ENCODE results near the gene ARHGAP20.

Gene ARHGAP20

GRCh38 chr11:110573411-110573810 is 138.8 kb downstream of the ARHGAP20 start:
- DNase-seq (ENCODE audit: low read depth) = no peak
- no peak overlapping the region for H3K4me3 ChIP-seq (ENCODE audit: low read depth, low read length)
- TF ChIP-seq, protein P1, sequence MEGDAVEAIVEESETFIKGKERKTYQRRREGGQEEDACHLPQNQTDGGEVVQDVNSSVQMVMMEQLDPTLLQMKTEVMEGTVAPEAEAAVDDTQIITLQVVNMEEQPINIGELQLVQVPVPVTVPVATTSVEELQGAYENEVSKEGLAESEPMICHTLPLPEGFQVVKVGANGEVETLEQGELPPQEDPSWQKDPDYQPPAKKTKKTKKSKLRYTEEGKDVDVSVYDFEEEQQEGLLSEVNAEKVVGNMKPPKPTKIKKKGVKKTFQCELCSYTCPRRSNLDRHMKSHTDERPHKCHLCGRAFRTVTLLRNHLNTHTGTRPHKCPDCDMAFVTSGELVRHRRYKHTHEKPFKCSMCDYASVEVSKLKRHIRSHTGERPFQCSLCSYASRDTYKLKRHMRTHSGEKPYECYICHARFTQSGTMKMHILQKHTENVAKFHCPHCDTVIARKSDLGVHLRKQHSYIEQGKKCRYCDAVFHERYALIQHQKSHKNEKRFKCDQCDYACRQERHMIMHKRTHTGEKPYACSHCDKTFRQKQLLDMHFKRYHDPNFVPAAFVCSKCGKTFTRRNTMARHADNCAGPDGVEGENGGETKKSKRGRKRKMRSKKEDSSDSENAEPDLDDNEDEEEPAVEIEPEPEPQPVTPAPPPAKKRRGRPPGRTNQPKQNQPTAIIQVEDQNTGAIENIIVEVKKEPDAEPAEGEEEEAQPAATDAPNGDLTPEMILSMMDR (conservative IDR thresholded peaks at IDR 0.05; ENCODE audit: low read depth, low read length) = no peak

GRCh38 chr11:110571081-110571720 is 141.0 kb downstream of the ARHGAP20 start:
- no peak overlapping the region for H3K4me3 ChIP-seq (ENCODE audit: low read depth, low read length)
- TF ChIP-seq, protein P1 (conservative IDR thresholded peaks at IDR 0.05; ENCODE audit: low read depth, low read length) = no peak
- DNase-seq (ENCODE audit: low read depth) = no peak

- TF ChIP-seq, protein P1 (conservative IDR thresholded peaks at IDR 0.05; ENCODE audit: low read depth, low read length) = no peak
- no peak for DNase-seq (ENCODE audit: low read depth)
- H3K4me3 ChIP-seq (ENCODE audit: low read depth, low read length) = no peak overlapping the region
Observed at GRCh38 chr11:110566577-110566976, 145.7 kb downstream of the ARHGAP20 start.

- TF ChIP-seq, protein P1 (conservative IDR thresholded peaks at IDR 0.05; ENCODE audit: low read depth, low read length) = no peak
- no peak overlapping the region for H3K4me3 ChIP-seq (ENCODE audit: low read depth, low read length)
- DNase-seq (ENCODE audit: low read depth) = peak; percentile 73
Observed at GRCh38 chr11:110565357-110566336, 146.6 kb downstream of the ARHGAP20 start.

- no peak overlapping the region for H3K4me3 ChIP-seq (ENCODE audit: low read depth, low read length)
- no peak for DNase-seq (ENCODE audit: low read depth)
- TF ChIP-seq, protein P1 (conservative IDR thresholded peaks at IDR 0.05; ENCODE audit: low read depth, low read length) = no peak
Observed at GRCh38 chr11:110564676-110565356, 147.4 kb downstream of the ARHGAP20 start.

- TF ChIP-seq, protein P1 (conservative IDR thresholded peaks at IDR 0.05; ENCODE audit: low read depth, low read length) = no peak
- no peak for DNase-seq (ENCODE audit: low read depth)
- no peak overlapping the region for H3K4me3 ChIP-seq (ENCODE audit: low read depth, low read length)
Observed at GRCh38 chr11:110544779-110545178, 167.5 kb downstream of the ARHGAP20 start.
